ENCODE results near the gene JPT1. TPM values are rescaled to one million over a fixed set of nuclear protein-coding genes. Genes with fewer than 3 reads are reported as not detected.
"Not testable (repeated sequence)": the region's sequence is repeated elsewhere in the genome, so short reads cannot be mapped to it uniquely, and the experiment has no call there.

JPT1 gene
- total RNA-seq, 6 experiments from 2014 or later, result 236 to 276 (median 265) TPM

GRCh38 chr17:75163074-75163473, 8.8 kb upstream of the JPT1 start:
- no peak overlapping the region for H3K27ac Mint-ChIP-seq
- peaks cover 26% of the 10 kb centered on the region for H3K4me1 Mint-ChIP-seq (ENCODE audit: low read depth)
- no peaks in the 10 kb centered on the region for H3K27me3 Mint-ChIP-seq (ENCODE audit: insufficient read depth)
- no peak for DNase-seq
- H3K4me3 Mint-ChIP-seq, result no peak overlapping the region
- H3K9me3 Mint-ChIP-seq, result no peaks in the 10 kb centered on the region
- H3K36me3 Mint-ChIP-seq (ENCODE audit: low read depth), result peaks cover 6% of the 10 kb centered on the region; the same call in 1 of the 2 replicates
- TF ChIP-seq, protein P1, sequence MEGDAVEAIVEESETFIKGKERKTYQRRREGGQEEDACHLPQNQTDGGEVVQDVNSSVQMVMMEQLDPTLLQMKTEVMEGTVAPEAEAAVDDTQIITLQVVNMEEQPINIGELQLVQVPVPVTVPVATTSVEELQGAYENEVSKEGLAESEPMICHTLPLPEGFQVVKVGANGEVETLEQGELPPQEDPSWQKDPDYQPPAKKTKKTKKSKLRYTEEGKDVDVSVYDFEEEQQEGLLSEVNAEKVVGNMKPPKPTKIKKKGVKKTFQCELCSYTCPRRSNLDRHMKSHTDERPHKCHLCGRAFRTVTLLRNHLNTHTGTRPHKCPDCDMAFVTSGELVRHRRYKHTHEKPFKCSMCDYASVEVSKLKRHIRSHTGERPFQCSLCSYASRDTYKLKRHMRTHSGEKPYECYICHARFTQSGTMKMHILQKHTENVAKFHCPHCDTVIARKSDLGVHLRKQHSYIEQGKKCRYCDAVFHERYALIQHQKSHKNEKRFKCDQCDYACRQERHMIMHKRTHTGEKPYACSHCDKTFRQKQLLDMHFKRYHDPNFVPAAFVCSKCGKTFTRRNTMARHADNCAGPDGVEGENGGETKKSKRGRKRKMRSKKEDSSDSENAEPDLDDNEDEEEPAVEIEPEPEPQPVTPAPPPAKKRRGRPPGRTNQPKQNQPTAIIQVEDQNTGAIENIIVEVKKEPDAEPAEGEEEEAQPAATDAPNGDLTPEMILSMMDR (IDR thresholded peaks at IDR 0.05), result no peak

GRCh38 chr17:75160211-75160610, 5.9 kb upstream of the JPT1 start:
- peaks cover 11% of the 10 kb centered on the region; the same call in 1 of the 2 replicates for H3K36me3 Mint-ChIP-seq (ENCODE audit: low read depth)
- peaks cover 34% of the 10 kb centered on the region for H3K4me1 Mint-ChIP-seq (ENCODE audit: low read depth)
- H3K4me3 Mint-ChIP-seq, result no peak overlapping the region
- H3K9me3 Mint-ChIP-seq, result no peaks in the 10 kb centered on the region
- TF ChIP-seq, protein P1 (IDR thresholded peaks at IDR 0.05), result no peak
- DNase-seq, result no peak
- no peaks in the 10 kb centered on the region for H3K27me3 Mint-ChIP-seq (ENCODE audit: insufficient read depth)
- H3K27ac Mint-ChIP-seq, result peak overlapping the region; percentile 96

- H3K27me3 Mint-ChIP-seq (ENCODE audit: insufficient read depth), result peaks cover 3% of the 10 kb centered on the region
- DNase-seq, result peak; percentile 42
- H3K36me3 Mint-ChIP-seq (ENCODE audit: low read depth), result peaks cover 11% of the 10 kb centered on the region; the same call in 1 of the 2 replicates
- TF ChIP-seq, protein P1 (IDR thresholded peaks at IDR 0.05), result no peak
- H3K9me3 Mint-ChIP-seq, result no peaks in the 10 kb centered on the region
- H3K27ac Mint-ChIP-seq, result peak overlapping the region; percentile 96
- H3K4me1 Mint-ChIP-seq (ENCODE audit: low read depth), result peaks cover 42% of the 10 kb centered on the region
- H3K4me3 Mint-ChIP-seq, result peak overlapping the region; percentile 59
Measured at GRCh38 chr17:75159196-75160031, 5.1 kb upstream of the JPT1 start.

- not testable (repeated sequence) for DNase-seq; H3K4me3 Mint-ChIP-seq; H3K9me3 Mint-ChIP-seq; H3K36me3 Mint-ChIP-seq (ENCODE audit: low read depth); H3K27me3 Mint-ChIP-seq (ENCODE audit: insufficient read depth); H3K27ac Mint-ChIP-seq
- peaks cover 42% of the 10 kb centered on the region for H3K4me1 Mint-ChIP-seq (ENCODE audit: low read depth)
Measured at GRCh38 chr17:75158480-75158879, 4.2 kb upstream of the JPT1 start.

DNA sequence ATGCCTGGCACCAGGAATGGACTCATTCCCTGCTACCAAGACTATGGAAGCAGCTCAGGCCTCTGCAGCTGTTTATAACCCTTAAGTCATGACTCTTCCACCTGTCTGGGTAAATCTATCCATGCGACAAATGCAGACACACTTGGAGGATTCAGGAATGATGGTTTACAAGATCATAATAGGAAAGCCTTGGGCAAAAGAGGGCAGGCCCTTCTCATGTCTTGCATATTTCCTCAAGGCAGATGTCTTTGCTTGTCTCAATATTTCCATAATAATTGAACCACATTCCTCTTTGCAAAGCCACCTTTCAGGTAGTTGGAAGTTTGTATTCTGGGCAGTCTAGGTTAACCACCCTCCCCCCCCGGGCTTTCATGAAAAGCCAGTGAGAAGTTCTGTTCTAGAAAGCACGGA, 884 bp upstream of the JPT1 start:
- TF ChIP-seq, protein P1 (IDR thresholded peaks at IDR 0.05), result no peak
- peak overlapping the region; percentile 82 for H3K27ac Mint-ChIP-seq
- peaks cover 52% of the 10 kb centered on the region for H3K4me1 Mint-ChIP-seq (ENCODE audit: low read depth)
- H3K36me3 Mint-ChIP-seq (ENCODE audit: low read depth), result peaks cover 10% of the 10 kb centered on the region; the same call in 1 of the 2 replicates
- 0 out of 2 replicates have a peak overlapping the region, but pooled peaks have one; percentile 98 for H3K4me3 Mint-ChIP-seq
- peaks cover 12% of the 10 kb centered on the region for H3K27me3 Mint-ChIP-seq (ENCODE audit: insufficient read depth)
- no peaks in the 10 kb centered on the region for H3K9me3 Mint-ChIP-seq
- DNase-seq, result no peak

GRCh38 chr17:75153780-75154194, 525 bp downstream of the JPT1 start:
- Mint-ChIP-seq H3K27ac (peak overlapping the region; percentile 85), H3K27me3 (ENCODE audit: insufficient read depth) (peaks cover 12% of the 10 kb centered on the region), H3K9me3 (no peaks in the 10 kb centered on the region), H3K4me3 (peak overlapping the region; percentile 98), H3K4me1 (ENCODE audit: low read depth) (peaks cover 43% of the 10 kb centered on the region), H3K36me3 (ENCODE audit: low read depth) (peaks cover 11% of the 10 kb centered on the region)
- DNase-seq, result peak; percentile 7
- TF ChIP-seq, protein P1 (IDR thresholded peaks at IDR 0.05), result no peak

Data from HFFc6 (cell line).